B cell (primary cell): Measurements from ENCODE around the gene KRT79. TPM values are rescaled to one million over a fixed set of nuclear protein-coding genes. Genes with fewer than 3 reads are reported as not detected.

Experiments
- ATAC-seq: fragments of 200-7000 bp; cut with Tn5 transposase; one replicate; pipeline ENCODE4 v1.10.0; 2021; ENCODE audit warnings: low read depth, mild to moderate bottlenecking, moderate number of reproducible peaks, moderate library complexity
- CTCF ChIA-PET: fragments of 350-600 bp; sonication (Branson Sonifier 250); formaldehyde crosslinking; loops from one replicate; lab custom pipeline; 2021; ENCODE audit warnings: antibody characterized with exemption, inconsistent platforms; lab: Charles Lee
- POLR2A ChIA-PET: fragments of 350-600 bp; sonication (Branson Sonifier 250); formaldehyde crosslinking; loops from one replicate; lab custom pipeline; 2021; ENCODE audit warnings: antibody characterized with exemption; lab: Charles Lee
- DNase-seq: peaks from one replicate; pipeline ENCODE4 v3.0.0; 2013
- H2AFZ ChIP-seq: 2 replicates; pipeline ENCODE4 v1.6.1; 2012; ENCODE audit warnings: mild to moderate bottlenecking, low read depth, low read length; ENCODE audit not compliant: insufficient read depth, poor library complexity, severe bottlenecking
- H3K27ac ChIP-seq, 2 donors: 1 replicate in 1 of 2; 2 replicates in 1 of 2; pipeline ENCODE4 v1.5.1; 2012 to 2013; ENCODE audit warnings: low read length in 2 of 2, mild to moderate bottlenecking in 2 of 2, moderate library complexity in 1 of 2
- H3K27me3 ChIP-seq, 4 experiments: fragments of 200-600 bp in 1 of 4; sonication (generic) in 1 of 4; replicated peaks in 1 of 4; 1 replicate in 2 of 4; 2 replicates in 2 of 4; pipeline versions ENCODE4 v1.6.1 to v1.7.0; 2013 to 2016; ENCODE audit warnings: low read length in 3 of 4, mild to moderate bottlenecking in 2 of 4, mixed read lengths in 1 of 4, moderate library complexity in 1 of 4; ENCODE audit not compliant: insufficient read depth in 4 of 4, control insufficient read depth in 3 of 4; ENCODE audit errors: control extremely low read depth in 1 of 4
- H3K36me3 ChIP-seq, 2 experiments: replicated peaks in 1 of 2; 1 replicate in 1 of 2; 2 replicates in 1 of 2; pipeline versions ENCODE4 v1.6.1 to v1.7.1; 2013; ENCODE audit warnings: low read length in 1 of 2; ENCODE audit not compliant: insufficient read depth in 2 of 2, control insufficient read depth in 1 of 2; ENCODE audit errors: control extremely low read depth in 1 of 2, extremely low read depth in 1 of 2
- H3K4me1 ChIP-seq, 2 donors: fragments of 200-600 bp in 1 of 2; sonication (generic) in 1 of 2; 1 replicate in 1 of 2; 2 replicates in 1 of 2; pipeline versions ENCODE4 v1.5.1 to v1.6.1; 2013 to 2017; ENCODE audit warnings: low read length in 2 of 2; ENCODE audit not compliant: control insufficient read depth in 2 of 2, insufficient read depth in 2 of 2
- H3K4me2 ChIP-seq: replicated peaks from 2 replicates; pipeline ENCODE3; 2012; ENCODE audit warnings: mild to moderate bottlenecking, low read depth, low read length; ENCODE audit not compliant: poor library complexity, severe bottlenecking
- H3K4me3 ChIP-seq, 5 experiments: fragments of 200-600 bp in 1 of 5; sonication (generic) in 1 of 5; 1 replicate in 3 of 5; 2 replicates in 2 of 5; pipeline versions ENCODE4 v1.5.1 to v1.7.0; 2011 to 2016; ENCODE audit warnings: low read length in 4 of 5, mild to moderate bottlenecking in 4 of 5, low read depth in 2 of 5, control low read depth in 1 of 5, moderate library complexity in 1 of 5; ENCODE audit not compliant: insufficient read depth in 1 of 5; ENCODE audit errors: control extremely low read depth in 1 of 5, extremely low read depth in 1 of 5
- H3K79me2 ChIP-seq: fragments of 200-600 bp; sonication (generic); one replicate; pipeline ENCODE4 v1.6.0; 2016; ENCODE audit warnings: low read length; ENCODE audit not compliant: control insufficient read depth, insufficient read depth
- H3K9ac ChIP-seq: fragments of 200-600 bp; sonication (generic); 2 replicates; pipeline ENCODE4 v1.6.1; 2017; ENCODE audit warnings: mild to moderate bottlenecking, low read length, moderate library complexity
- H3K9me3 ChIP-seq, 3 donors: one replicate each; pipeline versions ENCODE4 v1.6.1 to v1.7.1; 2013; ENCODE audit warnings: low read length in 2 of 3; ENCODE audit not compliant: control insufficient read depth in 2 of 3, insufficient read depth in 1 of 3; ENCODE audit errors: control extremely low read depth in 1 of 3
- H4K20me1 ChIP-seq: 2 replicates; pipeline ENCODE4 v1.6.0; 2012; ENCODE audit warnings: mild to moderate bottlenecking, low read length; ENCODE audit not compliant: insufficient read depth, control insufficient read depth, poor library complexity, severe bottlenecking
- H3K27ac Mint-ChIP-seq: one replicate; pipeline ENCODE4 v1.8.0; 2021; ENCODE audit warnings: mixed read lengths
- H3K27me3 Mint-ChIP-seq: one replicate; pipeline ENCODE4 v1.8.0; 2021; ENCODE audit warnings: mixed read lengths
- H3K4me1 Mint-ChIP-seq: one replicate; pipeline ENCODE4 v1.8.0; 2021; ENCODE audit warnings: mixed read lengths
- H3K4me3 Mint-ChIP-seq: one replicate; pipeline ENCODE4 v1.8.0; 2021; ENCODE audit warnings: mixed read lengths
- H3K9me3 Mint-ChIP-seq: one replicate; pipeline ENCODE4 v1.8.0; 2022; ENCODE audit warnings: mixed read lengths; ENCODE audit not compliant: insufficient read depth
- CTCF ChIP-seq: fragments of 200-600 bp; IDR thresholded peaks from one replicate; pipeline ENCODE4 v1.8.0; 2022; ENCODE audit warnings: antibody characterized with exemption, mild to moderate bottlenecking
- EZH2 ChIP-seq: IDR thresholded peaks from 2 replicates; pipeline ENCODE4 v1.6.1; 2012; ENCODE audit warnings: borderline replicate concordance, low read depth, mild to moderate bottlenecking, moderate library complexity, low read length; ENCODE audit not compliant: insufficient read depth, poor library complexity, severe bottlenecking
- WGBS: methylation state at CpG from one replicate; pipeline ENCODE4 v1.1.5; 2013; ENCODE audit warnings: missing lambda C conversion rate; ENCODE audit not compliant: insufficient coverage; 5-methylcytosine and 5-hydroxymethylcytosine counted together
- intact Hi-C: fragments of 100-400 bp; cut with micrococcal nuclease; formaldehyde crosslinking; loops from one replicate; pipeline ENCODE4 v1.10.0; 2022
- polyA plus RNA-seq: library from polyadenylated mRNA; depleted of rRNA; stranded (reverse); fragments of >200 nt; gene quantifications from 2 replicates; pipeline ENCODE4 v1.2.3, GENCODE V29; 2012
- total RNA-seq, 2 donors: library from RNA; stranded (reverse); fragments of 120-200 nt in 1 of 2; gene quantifications; 1 replicate in 1 of 2; 2 replicates in 1 of 2; pipeline versions ENCODE4 v1.2.3 to v1.2.4, GENCODE V29; 2013 to 2022

KRT79 gene
- total and polyA plus RNA-seq, 2 donors (not counting 1 experiment from before 2014, with no cell fraction given): not detected

GRCh38 chr12:52790427-52791270, 43.5 kb downstream of the KRT79 start:
- Mint-ChIP-seq H3K27ac (no peak overlapping the region), H3K27me3 (peaks cover 39% of the 10 kb centered on the region), H3K9me3 (no peaks in the 10 kb centered on the region), H3K4me3 (no peak overlapping the region), H3K4me1 (no peaks in the 10 kb centered on the region)
- Histone ChIP-seq H4K20me1 (no peaks in the 10 kb centered on the region), H3K4me3 (no peak overlapping the region), H2AFZ (no peak overlapping the region), H3K4me1 (no peaks in the 10 kb centered on the region), H3K9me3 (peaks cover 0 to 5% (median 0%) of the 10 kb centered on the region in 3 donors), H3K9ac (no peak overlapping the region), H3K36me3 (no peaks in the 10 kb centered on the region), H3K4me2 (no peak overlapping the region), H3K27ac (no peak overlapping the region), H3K79me2 (no peaks in the 10 kb centered on the region), H3K27me3 (peaks cover 0 to 13% (median 4%) of the 10 kb centered on the region in 4 experiments)
- ChIA-PET POLR2A (no interaction called here), CTCF (no interaction called here)
- no peak for TF ChIP-seq EZH2
- TF ChIP-seq CTCF: no peak
- 70% methylated on average over 15 of the region's 19 CpGs for WGBS
- DNase-seq (no peak), ATAC-seq (no peak)
- intact Hi-C loops: no loop called here
